Kidney capillary endothelial cell (primary cell): Measurements from ENCODE around the gene TSHR.
A peak's percentile ranks its signal among the peaks of the same experiment; 100 is the strongest.
"Not testable (repeated sequence)": the region's sequence is repeated elsewhere in the genome, so short reads cannot be mapped to it uniquely, and the experiment has no call there.

Experiments
- DNase-seq: peaks from one replicate; pipeline ENCODE4 v3.0.0-alpha.2; 2018; ENCODE audit warnings: low spot score

Gene TSHR

DNA sequence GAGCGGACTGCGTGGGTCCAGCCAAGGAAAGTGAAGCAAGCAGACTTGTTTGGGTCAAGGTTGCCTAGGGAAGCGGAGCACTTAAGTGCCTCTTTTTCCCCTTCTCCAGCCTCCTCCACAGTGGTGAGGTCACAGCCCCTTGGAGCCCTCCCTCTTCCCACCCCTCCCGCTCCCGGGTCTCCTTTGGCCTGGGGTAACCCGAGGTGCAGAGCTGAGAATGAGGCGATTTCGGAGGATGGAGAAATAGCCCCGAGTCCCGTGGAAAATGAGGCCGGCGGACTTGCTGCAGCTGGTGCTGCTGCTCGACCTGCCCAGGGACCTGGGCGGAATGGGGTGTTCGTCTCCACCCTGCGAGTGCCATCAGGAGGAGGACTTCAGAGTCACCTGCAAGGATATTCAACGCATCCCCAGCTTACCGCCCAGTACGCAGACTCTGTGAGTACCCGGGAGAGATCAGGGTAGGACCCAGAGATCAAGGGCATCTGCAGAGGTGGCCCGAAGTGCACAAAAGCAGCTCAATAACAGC, at the start of gene TSHR:
Gene TSHR, plus strand, starts transcription at position 206 of the 526 bp plus-strand sequence. Its CDS starts 60 bp downstream, at position 266.
- DNase-seq, result no peak

DNA sequence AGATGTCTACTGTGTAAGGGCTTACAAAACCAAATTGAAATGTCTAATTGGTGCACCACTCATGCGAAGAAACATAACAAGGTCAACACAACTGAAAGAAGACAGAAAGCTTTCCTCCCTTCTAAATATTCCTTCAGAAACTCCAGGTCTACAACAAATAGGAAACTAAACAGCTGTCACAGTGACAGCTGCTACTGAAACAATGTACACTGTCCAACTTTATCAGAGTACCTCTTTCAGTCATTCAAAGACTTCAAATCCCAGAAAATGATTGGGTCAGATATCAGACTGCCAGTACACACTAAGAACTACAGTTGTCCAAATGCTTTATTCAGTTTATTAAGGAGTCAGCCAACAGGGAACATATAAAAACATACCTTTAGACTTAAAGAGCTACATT, 49.1 kb upstream of the TSHR start:
- no peak for DNase-seq

DNA sequence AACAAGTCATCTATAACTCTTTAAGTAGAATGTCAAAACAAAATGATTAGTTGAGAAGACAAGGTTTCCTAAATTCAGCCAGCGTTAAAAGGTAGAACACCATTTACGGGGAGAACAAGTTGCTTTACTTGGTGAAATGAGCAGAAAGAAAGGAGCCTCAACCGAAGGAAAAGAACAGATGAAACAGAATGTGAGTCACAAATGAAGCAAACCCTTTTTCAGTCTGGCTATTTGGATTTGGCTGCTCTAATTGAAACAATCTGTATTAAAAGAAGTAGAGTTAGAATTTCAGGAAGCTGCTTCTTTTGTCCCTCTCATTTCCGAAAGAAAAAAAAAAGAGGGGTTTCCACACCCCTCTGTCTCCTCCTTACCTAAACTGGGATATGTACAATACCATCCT, 48.5 kb upstream of the TSHR start:
- DNase-seq, result no peak

DNA sequence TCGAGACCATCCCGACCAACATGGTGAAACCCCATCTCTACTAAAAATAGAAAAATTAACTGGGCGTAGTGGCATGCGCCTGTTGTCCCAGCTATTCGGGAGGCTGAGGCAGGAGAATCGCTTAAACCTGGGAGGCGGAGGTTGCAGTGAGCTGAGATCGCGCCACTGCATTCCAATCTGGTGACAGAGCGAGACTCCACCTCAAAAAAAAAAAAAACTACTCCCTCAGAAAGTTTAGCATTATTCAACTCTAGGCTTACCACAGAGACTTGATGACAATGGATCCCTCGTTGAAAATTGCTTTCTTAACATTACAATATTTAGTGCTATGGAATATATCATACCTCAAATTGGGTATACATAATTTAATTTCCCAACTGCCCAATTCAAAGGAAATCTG, 43.4 kb upstream of the TSHR start:
- not testable (repeated sequence) for DNase-seq

DNA sequence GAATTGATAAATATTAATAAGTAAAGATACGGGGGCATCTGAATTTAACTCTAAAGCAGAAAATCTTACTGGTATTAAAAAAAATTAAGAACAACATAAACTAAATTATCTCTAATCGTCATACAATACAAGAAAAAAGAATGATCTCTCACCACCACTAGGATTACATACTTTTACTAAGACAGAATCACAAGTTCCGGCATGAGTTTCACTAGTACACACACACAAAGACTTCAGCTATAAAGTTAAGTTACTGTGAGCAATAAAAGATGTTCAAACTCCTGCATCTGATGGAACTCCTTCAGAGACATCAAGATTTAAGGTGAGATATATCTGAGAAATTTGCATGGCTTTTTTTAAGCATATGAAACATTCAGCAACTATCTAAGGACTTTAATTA, 35.8 kb upstream of the TSHR start:
- no peak for DNase-seq

DNA sequence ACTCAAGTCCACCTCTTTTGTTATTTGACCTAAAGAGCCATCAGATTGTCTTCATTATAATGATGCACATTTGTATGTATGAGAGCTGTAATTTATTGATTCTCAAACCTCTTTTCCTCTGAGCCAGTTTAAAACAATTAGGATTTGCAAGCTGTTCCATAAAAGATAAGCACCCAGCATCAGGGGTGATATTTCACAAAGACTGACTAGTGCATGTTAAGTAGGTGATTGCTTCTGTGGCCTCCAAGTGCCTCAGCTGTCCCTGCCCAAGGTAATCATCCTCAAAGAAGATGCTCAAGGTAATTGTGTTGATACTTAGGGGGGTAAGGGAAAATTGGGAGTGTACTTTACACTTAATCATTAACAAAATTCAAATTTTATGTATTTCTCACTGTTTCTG, 32.1 kb upstream of the TSHR start:
- no peak for DNase-seq

DNA sequence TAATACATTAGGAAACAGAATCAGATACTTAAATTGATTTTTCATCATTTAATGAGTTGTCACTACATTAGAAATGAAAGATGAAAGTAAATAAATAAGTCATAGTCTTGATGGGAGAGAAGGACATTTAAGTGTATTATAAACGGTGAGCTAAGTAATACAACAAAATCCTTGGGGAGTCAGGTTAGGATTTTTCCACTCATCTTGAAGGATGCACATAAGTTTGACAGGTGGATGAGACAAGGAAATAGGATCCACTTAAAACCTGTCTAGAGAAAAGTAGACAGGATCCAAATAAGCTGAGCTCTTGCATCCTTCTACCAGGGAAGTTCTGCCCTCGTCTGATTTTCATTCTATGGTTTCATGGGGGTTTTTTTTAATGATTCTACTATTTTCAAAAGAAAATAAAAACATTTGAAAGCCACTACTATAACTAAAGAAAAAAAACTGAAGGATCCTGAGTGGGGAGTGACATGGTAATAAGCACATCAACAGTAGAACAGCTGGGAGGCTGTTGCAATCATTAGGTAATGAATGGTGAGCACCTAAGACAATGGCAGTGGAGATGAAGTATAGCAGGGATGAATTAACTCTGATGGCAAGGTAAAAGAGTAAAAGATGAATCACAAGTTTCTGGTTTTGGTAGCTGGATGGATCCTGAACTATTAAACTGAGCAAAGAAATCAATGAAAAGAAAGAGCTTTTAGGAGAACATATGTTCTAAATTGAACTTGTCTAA, 30.9 kb upstream of the TSHR start:
- no peak for DNase-seq

DNA sequence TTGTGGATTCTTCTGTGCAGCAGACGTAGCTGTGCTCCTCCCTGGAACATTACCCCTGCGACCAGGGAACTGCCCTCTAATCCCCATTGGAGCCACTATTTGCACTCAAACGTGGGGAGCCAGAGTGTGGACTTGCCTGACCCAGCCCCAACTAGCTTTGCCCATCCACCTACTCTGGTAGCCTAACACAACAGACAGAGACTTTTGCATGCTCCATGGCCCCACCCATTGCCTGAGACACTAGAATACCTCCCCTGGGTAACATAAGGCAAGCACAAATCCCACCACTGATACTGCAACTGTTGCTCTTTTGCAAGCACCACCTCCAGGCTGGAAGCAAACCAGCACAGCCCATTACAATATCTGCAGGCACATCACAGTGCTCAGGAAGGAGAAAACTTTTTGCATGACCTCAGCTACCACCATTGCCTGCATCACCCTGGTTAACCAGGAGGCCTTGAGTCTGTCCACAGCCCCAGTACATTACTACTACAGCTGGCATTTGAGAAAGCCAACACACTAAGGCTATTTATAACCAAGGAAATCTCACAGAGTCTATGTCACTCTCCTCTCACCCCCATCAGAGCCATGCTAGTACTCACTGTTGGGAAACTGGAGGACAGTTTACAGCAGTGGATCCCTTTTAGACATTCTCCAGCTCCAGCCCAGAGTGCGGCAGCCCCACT, 28.9 kb upstream of the TSHR start:
- no peak for DNase-seq

DNA sequence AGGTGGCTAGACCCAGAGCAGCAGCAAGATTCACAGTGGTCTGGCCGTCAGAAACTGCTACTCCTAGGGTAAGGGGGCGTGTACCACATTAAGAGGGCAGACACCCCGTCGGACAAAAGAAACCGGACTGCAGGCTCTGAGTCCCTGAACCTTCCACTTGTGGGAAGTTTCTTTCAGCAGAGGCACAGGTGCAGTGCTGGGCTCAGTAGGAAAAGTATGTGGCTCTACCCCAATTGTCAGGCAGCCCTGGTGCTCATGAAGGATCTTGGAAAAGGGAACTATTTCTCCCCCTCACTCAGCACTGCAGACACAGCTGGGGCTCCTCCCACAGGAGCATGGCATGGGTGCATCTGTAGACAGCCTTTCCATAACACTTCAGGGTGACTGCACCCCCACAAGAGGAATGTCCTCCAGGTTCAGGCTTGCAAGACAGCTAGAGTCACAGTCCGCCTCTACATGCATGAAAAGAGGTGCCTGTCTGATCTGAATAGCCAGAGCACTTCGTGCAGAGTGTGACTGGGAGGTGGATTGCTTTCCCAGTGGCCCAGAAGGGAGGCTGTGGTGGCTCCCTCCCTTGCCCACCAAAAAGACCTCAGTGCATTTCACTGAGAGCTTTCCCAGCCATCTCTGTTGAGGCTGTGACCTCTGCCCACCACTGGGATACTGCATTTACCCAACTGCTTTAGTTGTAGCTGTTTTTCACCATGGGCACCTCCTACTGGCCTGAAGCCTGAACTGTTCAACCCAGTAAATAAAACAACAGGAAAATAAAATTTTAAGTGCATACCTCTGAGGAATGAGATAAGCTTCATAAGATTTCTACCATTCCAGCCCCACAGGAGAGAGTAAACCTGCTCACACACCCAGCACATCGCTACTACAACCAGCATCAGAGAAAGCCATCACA, 28.1 kb upstream of the TSHR start:
- DNase-seq, result no peak

DNA sequence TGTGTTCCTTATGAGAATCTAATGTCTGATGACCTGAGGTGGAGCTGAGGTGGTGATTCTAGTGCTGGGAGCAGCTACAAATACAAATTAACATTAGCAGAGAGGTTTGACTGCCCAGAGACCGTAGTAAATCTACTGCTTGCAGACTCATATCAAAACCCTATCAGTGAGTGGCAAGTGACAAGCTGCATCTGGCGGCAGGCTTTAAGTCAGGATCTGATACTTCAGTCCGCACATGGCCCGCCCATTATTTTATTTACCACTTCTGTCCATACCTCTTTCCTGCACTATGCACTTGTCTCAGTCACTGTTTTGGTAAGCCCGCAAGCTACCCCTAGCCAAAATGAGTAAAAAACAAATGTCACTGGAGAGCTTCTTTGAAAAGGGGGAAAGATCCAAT, 25.3 kb upstream of the TSHR start:
- DNase-seq, result no peak

DNA sequence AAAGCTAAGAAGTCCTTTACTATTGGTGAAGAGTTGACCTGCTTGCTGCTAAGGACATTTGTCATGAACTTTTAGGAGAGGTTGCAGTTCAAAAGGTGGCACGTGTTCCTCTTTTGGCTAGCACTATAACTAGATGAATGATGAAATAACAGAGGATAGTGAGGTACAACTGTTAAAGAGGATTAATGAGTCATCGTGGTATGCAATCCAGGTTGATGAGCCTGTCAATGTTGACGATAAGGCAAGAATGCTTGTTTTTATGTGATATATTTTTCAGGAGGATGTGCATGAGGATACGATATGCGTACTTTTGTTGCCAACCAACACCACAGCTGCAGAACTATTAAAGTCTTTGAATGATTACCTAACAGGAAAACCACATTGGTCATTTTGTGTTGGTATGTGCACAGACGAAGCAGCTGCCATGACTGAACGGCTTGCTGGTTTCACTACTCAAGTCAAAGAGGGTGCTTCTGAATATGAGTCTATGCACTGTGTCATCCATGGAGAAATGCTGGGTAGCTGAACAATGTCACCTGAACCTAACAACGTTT, 24.5 kb upstream of the TSHR start:
- no peak for DNase-seq

DNA sequence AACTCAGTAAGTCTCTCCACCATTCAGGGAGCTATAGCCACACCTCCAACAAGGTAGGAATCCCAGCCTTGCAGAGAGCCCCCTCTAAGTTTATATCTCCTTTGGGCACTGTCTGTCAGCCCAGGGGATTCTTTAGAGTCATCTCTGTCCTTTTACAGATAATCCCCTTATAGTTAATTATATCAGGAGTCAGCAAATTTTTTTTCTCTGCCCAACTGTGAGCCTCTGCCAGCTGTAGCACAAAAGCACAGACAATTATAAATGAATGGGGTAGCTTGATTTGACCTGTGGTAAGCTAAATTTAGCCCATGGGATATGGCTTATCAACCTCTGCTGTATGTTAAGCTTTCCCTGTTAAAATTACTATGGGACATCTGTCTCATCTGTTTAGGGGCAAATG, 22.1 kb upstream of the TSHR start:
- DNase-seq, result no peak

DNA sequence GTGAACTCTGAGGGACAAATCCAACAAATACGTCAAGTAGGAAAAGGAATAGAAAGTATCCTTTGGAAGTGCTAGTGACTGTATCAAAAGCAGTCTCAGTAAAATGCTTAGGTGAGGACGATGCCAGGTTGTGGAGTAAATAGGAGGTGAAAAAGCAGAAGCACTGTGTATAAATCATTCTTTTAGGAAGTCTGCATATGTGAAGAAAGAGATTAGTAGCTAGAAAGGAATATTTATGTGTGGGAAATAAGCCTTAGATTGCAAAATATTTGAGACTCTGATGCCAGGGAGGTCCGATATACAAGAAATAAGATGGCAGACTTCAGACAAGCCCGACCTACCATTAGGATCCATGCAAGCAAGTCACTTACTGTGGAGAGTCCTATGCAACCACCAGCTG, 21.7 kb upstream of the TSHR start:
- no peak for DNase-seq

DNA sequence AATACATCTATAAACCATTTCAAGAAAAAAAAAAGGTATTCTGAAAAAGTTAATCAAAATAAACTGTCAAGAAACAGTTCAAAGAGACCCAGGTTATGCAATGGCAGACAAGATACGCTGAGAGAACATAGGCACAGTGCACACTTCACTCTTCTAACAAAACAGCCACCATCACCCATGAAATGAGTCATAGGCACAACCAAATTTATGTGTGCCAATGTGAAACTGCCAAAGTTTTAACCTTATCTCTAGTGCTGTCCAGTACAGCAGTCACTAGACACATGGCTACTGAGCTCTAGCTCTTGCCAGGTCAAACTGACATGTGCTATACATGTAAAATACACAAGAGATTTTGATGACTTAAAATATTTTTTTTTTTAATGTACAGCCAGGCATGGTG, 15.3 kb upstream of the TSHR start:
- DNase-seq, result no peak

DNA sequence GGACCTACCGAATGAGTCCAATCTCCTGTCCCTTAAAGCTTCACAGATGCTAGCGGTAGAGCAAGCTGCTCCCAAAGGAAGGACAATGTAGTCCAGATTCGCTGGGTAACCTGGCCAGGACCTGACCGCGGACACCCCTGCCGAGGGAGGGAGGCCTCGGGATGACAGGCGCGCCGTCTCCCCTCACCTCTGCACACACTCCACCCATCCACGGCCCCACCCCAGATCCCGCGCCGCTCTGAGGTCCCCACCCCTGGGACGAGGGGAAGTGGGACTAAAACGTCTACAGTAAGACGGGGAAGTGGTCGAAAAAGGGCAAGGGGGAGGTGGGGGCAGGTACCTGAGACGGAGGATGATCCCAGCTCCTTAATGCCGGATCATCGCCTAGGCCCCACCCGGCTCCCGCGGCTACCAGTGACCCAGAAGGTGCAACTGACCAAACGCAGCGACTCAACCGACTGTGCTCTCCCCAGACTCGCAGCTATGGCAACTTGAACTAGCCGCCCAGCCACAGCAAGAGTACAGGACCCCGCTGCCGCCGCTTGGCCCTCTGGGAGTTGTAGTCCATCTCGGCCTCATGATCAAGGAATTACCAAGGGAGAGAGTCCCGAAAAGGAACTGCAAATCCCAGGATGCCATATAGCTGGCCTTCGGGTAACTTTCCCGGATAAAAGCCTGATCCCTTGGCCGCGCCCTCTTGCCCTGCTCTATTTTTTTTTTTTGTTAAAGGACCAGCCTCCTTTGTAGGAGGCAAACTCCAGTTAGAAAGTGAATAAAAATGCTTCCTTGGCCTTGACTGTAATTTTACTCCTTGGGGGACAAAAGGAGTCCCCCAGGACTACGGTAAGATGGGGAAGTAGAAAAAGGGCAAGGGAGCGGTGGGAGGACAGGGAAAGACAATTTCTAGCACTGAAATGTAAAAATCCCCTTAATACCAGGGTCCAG, 13.9 kb upstream of the TSHR start, which contains the start of gene CEP128:
Gene CEP128, minus strand, starts transcription at position 498 of the 945 bp plus-strand sequence.
- peak; percentile 97 for DNase-seq

DNA sequence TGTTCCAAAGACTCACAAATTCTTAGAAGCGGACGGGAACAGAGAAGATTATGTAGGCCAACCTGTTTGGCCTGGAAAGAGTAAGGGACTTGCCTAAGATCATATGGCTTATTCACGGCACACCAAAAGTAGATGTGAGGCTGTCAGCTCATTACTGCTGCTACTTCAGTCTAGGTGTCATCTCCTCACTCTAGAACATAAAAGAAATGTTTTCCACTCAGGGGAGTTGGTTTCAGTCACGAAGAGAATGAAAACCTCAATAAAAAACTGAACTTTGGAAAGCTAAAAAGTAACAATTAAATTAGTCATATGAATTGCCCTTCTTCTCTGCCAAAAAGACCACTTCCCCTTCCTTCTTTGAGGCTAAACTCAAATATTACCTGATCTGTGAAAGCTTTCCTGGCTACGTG, 13.2 kb upstream of the TSHR start:
- no peak for DNase-seq

DNA sequence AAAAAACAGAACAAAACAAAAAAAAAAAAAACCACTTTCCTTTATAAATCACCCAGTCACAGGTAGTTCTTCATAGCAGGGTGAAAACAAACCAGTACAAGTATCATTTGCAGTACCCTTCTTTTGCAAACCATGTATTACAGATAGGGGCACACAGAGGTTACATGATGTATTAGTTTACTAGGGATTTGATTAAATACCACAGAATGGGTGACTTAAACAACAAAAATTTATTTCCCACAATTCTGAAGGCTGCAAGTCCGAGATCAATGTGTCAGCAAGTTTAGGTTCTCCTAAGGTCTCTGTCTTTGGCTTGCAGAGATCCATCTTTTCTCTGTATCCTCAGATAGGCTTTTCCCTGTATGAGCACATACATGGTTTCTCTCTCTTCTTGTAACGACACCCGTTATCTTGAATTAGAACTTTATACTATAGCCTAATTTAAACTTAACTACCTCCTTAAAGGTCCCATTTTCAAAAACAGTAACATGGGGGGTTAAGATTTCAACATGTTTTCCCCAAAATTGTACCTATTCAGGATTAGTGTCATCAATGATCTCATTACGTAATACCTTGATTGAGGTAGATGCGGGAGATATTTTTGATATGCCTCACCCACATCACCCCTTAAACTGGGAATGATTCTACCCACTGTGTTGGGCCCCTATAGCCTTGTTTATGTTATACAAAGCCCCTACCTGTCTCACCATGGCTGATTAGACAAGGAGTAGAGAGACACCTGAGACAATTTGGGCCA, 10.4 kb upstream of the TSHR start:
- no peak for DNase-seq

DNA sequence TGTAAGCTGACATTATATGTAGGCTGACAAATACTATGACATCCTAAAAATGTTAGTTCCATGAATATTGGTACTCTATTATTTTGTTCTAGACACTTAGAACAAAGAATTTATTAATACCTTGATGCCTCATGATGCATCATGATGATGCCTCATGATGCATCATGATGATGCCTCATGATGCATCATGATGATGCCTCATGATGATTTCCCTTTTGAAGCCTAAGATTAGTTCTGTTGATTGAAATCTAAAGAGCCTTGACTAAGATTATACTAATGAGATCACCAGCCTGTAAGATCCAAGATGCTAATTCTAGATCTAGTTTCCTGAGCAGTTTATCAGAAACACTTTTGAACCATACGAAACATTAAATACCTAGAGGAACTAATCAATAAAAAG, 9.2 kb upstream of the TSHR start:
- peak; percentile 26 for DNase-seq

DNA sequence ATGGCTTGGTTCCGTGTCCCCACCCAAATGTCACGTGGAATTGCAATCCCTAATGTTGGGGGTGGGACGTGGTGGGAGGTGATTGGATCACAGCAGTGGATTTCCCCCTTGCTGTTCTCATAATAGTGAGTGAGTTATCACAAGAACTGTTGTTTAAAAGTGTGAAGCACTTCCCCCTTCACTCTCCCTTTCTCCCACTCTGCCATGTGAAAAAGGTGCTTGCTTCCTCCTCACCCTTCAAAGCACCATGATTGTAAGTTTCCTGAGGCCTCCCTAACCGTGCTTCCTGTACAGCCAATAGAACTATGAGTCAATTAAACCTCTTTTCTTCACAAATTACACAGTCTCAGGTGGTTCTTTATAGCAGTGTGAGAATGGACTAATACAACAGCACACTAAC, 8.6 kb upstream of the TSHR start:
- DNase-seq, result no peak

DNA sequence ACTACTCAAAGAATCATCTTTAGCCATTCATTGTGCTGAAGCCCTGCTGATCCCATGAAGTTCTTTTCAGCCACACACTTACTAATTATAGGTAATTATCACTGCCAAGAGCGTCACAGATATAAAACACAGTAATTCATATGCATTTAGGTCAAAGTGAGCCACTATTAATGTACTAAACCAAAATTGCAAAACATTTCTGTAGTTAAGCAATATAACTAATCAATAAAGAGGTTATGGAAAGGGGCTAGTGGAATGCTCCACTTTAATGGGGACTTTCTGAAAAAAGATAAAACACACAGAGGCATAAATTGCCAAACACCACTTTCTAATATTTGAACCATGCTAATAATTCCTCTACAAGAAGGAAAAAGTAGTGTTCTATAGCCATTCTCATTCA, 7.1 kb upstream of the TSHR start:
- DNase-seq, result no peak
